ENCODE data around the gene PRSS35.

GRCh38 chr6:83463886-83464285, 48.4 kb upstream of the PRSS35 start:
- TF ChIP-seq CTCF (conservative IDR thresholded peaks at IDR 0.05; ENCODE audit: low read length) (no peak), EZH2phosphoT487 (IDR thresholded peaks at IDR 0.05; ENCODE audit: borderline replicate concordance) (no peak)

Data from Loucy (cell line).